Stimulated activated CD8-positive, alpha-beta memory T cell treated with anti-CD3 and anti-CD28 coated beads, Interleukin-4, amount 100 ng/mL, for 48 hours (primary cell): Measurements from ENCODE around the gene NR2E3.

Experiments
- DNase-seq: peaks from one replicate; pipeline ENCODE4 v3.0.0-alpha.2; 2020

The NR2E3 gene

GRCh38 chr15:71792521-71792920 is 17.8 kb upstream of the NR2E3 start:
- DNase-seq, result no peak

DNA sequence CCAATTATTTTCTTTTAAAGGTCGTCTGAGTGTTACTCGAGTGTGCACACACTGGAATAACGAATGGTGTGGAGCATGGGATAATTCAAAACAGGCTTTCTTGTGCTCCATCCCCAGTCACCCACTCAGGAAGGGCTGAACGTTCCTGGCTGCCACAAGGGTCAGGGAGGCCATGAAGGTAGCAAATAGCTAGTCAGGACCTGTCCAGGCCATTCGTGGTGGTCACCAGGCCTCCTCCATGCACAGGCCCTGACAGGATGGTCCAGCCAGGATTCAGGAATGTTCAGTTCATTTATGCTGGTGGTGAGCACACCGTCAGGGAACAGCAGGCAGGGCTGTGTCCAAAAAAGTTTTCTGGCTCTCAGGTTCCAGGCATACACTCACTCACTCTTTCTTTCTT is 11.7 kb upstream of the NR2E3 start:
- no peak for DNase-seq

- DNase-seq, result no peak
These were observed 10.2 kb upstream of the NR2E3 start for GRCh38 chr15:71800190-71800589.

DNA sequence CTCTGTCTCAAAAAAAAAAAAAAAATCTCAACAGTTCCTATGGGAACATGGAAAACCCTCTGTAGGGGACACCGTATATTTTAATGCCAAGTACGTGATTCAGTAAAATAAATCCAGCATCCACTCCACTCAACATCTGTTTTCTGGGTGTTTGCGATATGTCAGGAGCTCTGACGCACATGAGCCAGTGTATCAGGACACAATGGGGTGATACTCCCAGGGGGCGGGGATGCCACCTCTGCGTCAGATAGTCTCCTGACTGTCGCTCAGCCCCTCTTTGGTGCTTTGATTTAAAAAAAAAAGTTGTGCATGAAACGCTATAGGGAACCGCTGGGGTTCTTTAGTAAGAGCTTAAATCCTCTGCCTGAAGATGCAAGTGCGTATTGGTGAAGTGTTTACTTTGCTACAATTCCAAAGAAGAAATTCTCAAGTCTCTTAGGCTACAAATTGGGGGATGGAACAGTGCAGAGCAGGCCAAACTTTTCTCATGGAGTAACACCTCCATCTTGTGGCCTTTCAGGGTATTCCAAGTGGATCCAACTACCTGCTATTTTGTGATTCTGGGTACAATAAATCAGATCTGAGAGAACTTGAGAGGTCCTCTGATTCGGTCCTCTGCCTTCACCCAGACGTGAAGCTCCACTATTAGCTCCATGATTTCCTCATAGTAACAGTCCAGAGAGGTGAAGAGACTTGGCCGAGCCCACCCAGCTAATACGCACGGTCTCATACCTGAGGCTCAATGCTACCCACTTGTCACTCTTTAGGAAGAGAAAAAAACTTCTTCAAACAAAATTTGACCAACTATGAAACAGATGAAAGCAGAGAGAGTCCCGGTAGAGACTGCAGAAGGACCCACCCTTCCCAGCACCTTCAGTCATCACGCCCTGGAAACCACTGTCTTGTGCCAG is 9.3 kb upstream of the NR2E3 start:
- DNase-seq, result peak; percentile 36

DNA sequence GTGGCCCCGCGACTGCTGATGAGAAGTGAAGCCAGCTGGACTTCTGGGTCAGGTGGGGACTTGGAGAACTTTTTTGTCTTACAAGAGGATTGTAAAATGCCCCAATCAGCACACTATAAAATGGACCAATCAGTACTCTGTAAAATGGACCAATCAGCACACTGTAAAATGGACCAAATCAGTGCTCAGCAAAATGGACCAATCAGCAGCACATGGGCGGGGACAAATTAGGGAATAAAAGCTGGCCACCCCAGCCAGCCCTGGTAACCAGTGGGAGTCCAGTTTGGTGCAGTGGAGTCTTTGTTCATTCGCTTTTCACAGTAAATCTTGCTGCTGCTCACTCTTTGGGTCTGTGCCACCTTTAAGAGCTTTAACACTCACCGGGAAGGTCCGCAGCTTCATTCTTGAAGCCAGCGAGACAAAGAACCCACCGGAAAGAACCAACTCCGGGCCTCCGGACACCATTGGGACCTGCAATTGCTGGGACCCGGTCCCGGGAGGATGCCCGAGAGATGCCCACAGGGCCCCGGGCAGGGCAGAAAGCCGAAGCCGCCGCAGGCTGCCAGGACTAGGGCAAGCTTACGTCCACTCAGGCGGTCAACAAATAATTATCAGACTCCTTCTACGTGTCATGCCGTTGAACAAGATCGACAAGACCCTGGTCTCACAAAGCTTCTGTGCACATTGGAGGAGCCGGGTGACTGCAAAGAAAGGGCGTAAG is 8.3 kb upstream of the NR2E3 start:
- DNase-seq, result no peak

GRCh38 chr15:71802770-71803169 is 7.6 kb upstream of the NR2E3 start:
- DNase-seq, result peak; percentile 70

DNA sequence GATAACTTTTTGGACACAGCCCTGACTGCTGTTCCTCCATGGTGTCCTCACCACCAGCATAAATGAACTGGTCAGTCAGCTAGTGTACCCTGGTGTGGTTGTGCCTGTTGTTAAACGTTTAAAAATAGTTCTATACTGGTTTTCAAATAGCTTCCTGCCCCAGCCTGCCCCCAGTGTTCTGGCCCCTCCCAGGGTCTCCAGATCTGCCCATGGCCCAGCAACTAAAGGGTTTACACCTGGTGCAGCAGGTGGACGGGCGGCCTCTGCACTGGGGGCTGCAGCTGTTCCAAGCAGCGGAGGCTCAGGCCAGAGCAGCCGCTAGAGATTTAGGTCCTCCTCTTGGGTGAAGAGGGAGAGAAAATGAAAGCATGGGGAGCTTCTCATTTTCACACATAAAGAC is 6.1 kb upstream of the NR2E3 start:
- no peak for DNase-seq

- DNase-seq, result no peak
These were observed 5.5 kb upstream of the NR2E3 start for GRCh38 chr15:71804695-71805470.

DNA sequence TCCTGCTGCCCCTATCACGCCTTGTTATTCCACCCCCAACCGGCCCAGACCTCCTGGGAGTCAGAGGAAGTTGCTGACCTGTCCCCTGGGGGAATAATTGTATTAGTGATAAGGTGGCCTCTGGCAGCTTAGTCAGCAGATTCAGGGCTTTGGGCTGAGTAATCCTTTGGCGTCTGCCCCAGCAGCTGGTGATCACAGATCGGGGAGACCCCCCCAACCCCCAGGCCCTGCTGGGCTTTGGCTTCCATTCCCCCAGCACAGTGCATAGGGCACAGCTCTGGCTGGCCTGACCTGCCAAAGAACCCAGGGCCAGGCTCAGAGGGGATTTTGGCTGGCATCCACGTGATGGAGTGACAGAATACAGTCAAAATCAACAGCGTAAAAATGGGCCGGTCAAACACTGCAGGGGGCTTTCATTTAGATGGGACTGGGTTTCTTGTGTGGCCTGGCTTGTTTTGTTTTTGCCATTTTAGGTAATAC is 3.9 kb upstream of the NR2E3 start:
- no peak for DNase-seq

- no peak for DNase-seq
These were observed 3.2 kb upstream of the NR2E3 start for GRCh38 chr15:71807125-71807629.

- no peak for DNase-seq
These were observed 2.7 kb upstream of the NR2E3 start for GRCh38 chr15:71807691-71808091.

DNA sequence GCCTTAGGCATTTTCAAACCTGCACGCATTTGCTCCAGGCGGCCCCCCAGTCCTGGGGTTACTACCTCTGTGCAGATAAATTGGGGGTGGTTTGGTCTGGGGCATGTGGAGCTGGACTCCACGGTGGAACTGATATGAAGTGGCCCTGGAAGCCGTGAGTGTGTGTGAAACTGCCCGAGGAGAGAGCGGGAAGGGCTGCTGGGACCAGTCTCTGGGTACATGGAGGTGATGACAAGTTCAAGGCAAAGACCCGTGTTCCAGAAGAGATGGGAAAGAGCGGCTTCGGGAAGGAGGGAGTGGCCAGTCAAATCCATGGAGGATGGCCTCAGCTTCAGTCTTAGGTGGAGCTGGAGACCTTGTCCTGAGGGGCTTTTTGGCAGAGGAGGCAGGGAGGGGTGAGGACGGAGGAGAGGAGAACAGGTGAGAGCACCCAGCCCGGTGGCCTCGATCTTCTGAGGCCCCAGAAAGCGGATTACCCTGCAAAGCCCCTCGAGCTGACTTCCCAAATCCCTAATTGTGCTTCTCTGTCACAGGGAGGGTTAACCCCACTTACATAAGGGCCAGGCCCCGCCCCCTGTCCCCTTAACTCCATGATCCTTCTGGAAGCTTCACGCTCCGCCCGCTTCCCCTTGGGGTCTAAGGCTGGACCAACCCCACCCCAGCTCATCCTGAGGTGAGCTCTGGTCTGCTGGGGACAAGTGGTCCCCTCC is 1.9 kb upstream of the NR2E3 start:
- no peak for DNase-seq

GRCh38 chr15:71809346-71809745 is 1.0 kb upstream of the NR2E3 start:
- no peak for DNase-seq

DNA sequence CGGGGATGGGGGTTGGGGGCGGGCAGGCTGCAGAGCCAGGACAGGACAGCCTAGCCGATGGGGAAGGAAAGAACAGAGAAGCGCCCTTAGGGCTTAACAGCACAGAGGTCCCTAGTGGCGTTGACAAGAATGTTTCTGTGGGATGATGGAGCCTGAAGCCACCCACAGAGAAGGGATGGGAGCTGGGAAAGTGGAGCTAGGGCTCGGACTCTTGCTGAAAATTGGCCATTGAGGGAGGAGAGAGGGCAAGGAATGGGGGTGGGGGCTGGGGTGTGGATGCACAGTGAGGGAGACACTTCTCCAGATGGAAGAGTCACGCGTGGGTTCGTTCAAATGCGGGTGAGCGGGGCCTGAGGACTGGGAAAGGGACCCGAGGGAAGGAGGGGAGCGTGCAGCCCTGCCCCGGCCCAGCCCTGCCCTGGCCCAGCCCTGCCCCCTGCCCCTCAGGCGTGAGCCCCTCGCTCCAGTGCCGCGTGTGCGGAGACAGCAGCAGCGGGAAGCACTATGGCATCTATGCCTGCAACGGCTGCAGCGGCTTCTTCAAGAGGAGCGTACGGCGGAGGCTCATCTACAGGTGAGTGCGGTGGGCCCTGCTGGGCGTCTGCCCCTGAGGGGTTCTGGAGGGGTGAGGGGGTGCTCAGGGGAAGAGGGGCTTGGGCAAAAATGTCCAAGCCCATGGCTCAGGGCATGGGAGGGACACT is 832 bp downstream of the NR2E3 start:
- no peak for DNase-seq

DNA sequence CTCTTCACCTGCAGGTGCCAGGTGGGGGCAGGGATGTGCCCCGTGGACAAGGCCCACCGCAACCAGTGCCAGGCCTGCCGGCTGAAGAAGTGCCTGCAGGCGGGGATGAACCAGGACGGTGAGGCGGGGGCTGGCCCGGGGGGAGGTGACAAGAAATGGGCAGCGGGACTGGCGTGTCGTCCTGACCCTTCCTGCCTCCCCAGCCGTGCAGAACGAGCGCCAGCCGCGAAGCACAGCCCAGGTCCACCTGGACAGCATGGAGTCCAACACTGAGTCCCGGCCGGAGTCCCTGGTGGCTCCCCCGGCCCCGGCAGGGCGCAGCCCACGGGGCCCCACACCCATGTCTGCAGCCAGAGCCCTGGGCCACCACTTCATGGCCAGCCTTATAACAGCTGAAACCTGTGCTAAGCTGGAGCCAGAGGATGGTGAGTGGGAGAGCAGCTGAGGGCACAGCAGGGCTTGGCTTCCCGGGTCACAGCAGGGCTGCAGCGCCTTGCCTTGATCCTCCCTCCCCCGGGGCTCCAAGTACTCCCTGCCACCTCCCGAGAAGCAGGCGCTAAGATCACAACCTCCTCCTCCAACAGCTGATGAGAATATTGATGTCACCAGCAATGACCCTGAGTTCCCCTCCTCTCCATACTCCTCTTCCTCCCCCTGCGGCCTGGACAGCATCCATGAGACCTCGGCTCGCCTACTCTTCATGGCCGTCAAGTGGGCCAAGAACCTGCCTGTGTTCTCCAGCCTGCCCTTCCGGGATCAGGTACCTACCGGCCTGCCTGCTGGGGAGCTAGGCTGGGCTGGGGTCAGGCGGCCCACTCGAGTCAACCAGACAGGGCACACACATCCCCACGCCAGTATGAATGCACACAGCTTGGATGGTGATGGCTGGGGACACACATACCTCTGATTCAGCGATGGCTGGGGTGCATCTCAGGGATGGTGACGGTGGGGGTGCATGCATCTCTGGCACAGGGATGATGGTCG is 1.7 kb downstream of the NR2E3 start:
- no peak for DNase-seq

DNA sequence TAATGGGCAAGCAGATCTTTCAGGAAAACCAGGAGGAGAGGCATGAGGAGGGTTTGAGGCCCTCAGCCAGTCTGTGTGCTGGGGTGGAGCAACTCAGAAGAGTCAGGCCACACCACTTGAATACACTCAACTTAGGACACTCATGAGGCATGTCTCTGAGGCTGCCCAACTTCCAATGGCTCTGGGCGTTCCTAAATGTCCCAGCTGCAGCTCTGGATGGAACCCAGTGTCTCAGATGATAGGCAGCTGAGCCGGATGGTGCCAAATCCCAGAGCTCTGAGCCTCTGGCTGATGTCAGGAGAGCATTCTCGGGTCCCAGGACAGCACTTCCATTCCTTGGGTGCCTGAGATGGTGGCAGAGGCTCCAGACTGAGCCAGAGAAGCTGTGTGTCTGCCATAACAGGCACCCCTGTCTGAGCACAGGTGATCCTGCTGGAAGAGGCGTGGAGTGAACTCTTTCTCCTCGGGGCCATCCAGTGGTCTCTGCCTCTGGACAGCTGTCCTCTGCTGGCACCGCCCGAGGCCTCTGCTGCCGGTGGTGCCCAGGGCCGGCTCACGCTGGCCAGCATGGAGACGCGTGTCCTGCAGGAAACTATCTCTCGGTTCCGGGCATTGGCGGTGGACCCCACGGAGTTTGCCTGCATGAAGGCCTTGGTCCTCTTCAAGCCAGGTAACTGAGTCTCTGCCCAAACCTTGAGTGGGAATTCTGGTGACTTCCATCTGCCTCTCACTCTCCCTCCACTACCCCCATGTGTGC is 2.8 kb downstream of the NR2E3 start:
- no peak for DNase-seq

DNA sequence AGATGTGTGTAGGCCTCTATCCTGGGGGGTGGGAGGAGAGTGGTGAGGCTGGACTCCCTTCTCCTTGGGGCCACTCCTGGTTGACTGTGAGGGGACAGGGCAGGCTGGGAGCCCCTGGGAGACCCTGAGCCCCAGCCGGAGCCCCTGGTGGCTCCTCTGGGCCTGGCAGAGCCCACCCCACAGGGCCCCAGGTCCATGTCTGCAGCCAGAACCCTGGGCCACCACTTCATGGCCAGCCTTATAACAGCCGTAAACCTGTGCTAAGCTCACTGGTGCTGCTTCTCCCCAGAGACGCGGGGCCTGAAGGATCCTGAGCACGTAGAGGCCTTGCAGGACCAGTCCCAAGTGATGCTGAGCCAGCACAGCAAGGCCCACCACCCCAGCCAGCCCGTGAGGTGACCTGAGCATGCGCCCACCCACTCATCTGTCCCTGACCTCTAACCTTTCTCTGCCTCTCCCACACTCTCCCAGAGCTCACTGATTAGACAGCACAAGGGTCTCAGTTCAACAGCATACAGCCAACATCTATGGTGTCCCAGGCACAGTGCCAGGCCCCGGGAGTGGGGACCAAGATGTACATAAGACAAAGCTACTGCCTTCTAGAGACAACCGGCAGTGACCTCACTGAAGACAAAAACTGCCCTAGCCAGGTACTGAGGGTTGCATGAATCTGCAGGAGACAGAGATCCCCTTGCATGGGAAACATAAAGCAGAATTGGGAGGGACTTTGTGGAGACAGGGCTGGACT is 3.5 kb downstream of the NR2E3 start:
- DNase-seq, result no peak

GRCh38 chr15:71815301-71815700 is 4.9 kb downstream of the NR2E3 start:
- DNase-seq, result no peak

- no peak for DNase-seq
These were observed 7.0 kb downstream of the NR2E3 start for GRCh38 chr15:71817351-71817750.
